Hematopoietic multipotent progenitor cell treated with erythropoietin and hydrocortisone succinate and interleukin-3 and kit ligand, for 4 days (in vitro differentiated cells): ENCODE data around the gene NDUFS6.

Experiments used
- DNase-seq: peaks from one replicate; pipeline ENCODE4 v3.0.0-alpha.2; 2015

Gene NDUFS6

GRCh38 chr5:1801222-1801966 lies at the start of gene NDUFS6:
NDUFS6 (plus strand) TSS chr5:1801407; CDS start chr5:1801418, 11 bp downstream.
- DNase-seq, result peak; percentile 91

- no peak for DNase-seq
These were observed 49.1 kb upstream of the NDUFS6 start for GRCh38 chr5:1751864-1752822.

GRCh38 chr5:1752881-1753280 lies 48.3 kb upstream of the NDUFS6 start:
- no peak for DNase-seq

- DNase-seq, result no peak
These were observed 47.7 kb upstream of the NDUFS6 start for GRCh38 chr5:1753490-1753889.

GRCh38 chr5:1754531-1755220 lies 46.5 kb upstream of the NDUFS6 start:
- DNase-seq, result no peak

- no peak for DNase-seq
These were observed 45.8 kb upstream of the NDUFS6 start for GRCh38 chr5:1755321-1755949.

GRCh38 chr5:1756481-1756880 lies 44.7 kb upstream of the NDUFS6 start:
- DNase-seq, result no peak

GRCh38 chr5:1757511-1757910 lies 43.7 kb upstream of the NDUFS6 start:
- no peak for DNase-seq

GRCh38 chr5:1758574-1758973 lies 42.6 kb upstream of the NDUFS6 start:
- DNase-seq, result no peak

GRCh38 chr5:1759378-1759970 lies 41.7 kb upstream of the NDUFS6 start:
- DNase-seq, result no peak

GRCh38 chr5:1760231-1760630 lies 41.0 kb upstream of the NDUFS6 start:
- DNase-seq, result no peak

GRCh38 chr5:1760656-1761452 lies 40.4 kb upstream of the NDUFS6 start:
- DNase-seq, result no peak

- no peak for DNase-seq
These were observed 39.8 kb upstream of the NDUFS6 start for GRCh38 chr5:1761453-1761755.

- DNase-seq, result no peak
These were observed 38.9 kb upstream of the NDUFS6 start for GRCh38 chr5:1762121-1762882.

- DNase-seq, result no peak
These were observed 38.2 kb upstream of the NDUFS6 start for GRCh38 chr5:1762883-1763547.

GRCh38 chr5:1763548-1763911 lies 37.7 kb upstream of the NDUFS6 start:
- peak; percentile 62 for DNase-seq

- no peak for DNase-seq
These were observed 37.1 kb upstream of the NDUFS6 start for GRCh38 chr5:1763960-1764605.

- DNase-seq, result no peak
These were observed 36.6 kb upstream of the NDUFS6 start for GRCh38 chr5:1764606-1764960.

- no peak for DNase-seq
These were observed 35.9 kb upstream of the NDUFS6 start for GRCh38 chr5:1765141-1765879.
